Measurements from ENCODE around the gene FGF14.

DNA sequence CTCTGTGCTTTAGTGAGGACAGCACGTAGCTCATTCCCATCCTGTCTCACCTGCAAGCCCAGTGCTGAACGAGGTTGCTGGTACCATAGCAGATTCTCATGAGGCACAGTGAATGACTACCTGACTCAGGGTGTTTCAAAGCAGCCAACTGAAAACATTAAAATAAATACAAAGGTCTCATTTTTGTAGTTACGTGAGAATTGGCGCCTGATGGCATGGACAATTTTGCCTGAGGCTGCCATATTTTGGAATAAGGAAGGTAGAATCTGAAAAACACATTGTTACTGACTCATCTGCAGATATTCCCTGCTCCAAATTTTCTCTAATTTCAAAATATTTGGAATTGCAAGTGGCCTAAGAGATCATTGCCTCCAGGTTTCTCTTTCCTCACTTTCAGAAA, 429.7 kb downstream of the FGF14 start:
- no peak for TF ChIP-seq EZH2 (IDR thresholded peaks at IDR 0.05; ENCODE audit: borderline replicate concordance)
- TF ChIP-seq, protein P1, sequence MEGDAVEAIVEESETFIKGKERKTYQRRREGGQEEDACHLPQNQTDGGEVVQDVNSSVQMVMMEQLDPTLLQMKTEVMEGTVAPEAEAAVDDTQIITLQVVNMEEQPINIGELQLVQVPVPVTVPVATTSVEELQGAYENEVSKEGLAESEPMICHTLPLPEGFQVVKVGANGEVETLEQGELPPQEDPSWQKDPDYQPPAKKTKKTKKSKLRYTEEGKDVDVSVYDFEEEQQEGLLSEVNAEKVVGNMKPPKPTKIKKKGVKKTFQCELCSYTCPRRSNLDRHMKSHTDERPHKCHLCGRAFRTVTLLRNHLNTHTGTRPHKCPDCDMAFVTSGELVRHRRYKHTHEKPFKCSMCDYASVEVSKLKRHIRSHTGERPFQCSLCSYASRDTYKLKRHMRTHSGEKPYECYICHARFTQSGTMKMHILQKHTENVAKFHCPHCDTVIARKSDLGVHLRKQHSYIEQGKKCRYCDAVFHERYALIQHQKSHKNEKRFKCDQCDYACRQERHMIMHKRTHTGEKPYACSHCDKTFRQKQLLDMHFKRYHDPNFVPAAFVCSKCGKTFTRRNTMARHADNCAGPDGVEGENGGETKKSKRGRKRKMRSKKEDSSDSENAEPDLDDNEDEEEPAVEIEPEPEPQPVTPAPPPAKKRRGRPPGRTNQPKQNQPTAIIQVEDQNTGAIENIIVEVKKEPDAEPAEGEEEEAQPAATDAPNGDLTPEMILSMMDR (IDR thresholded peaks at IDR 0.05; ENCODE audit: poor library complexity) = no peak
